ENCODE data around the gene SLC25A19. TPM values are rescaled to one million over a fixed set of nuclear protein-coding genes. Genes with fewer than 3 reads are reported as not detected.

SLC25A19 gene
- 6.9 TPM for total RNA-seq

- DNase-seq (ENCODE audit: low spot score in 2 of 2) (peak; percentile 86 to 98), FAIRE-seq (peak; percentile 47)
Measured at GRCh38 chr17:75289115-75289831, at the start of gene SLC25A19. SLC25A19 (minus strand) TSS chr17:75289433; CDS start chr17:75286764, 2,669 bp downstream.

- no peak for FAIRE-seq
- DNase-seq (ENCODE audit: low spot score in 2 of 2), result no peak
Measured at GRCh38 chr17:75338335-75338734, 49.1 kb upstream of the SLC25A19 start.

- FAIRE-seq (no peak), DNase-seq (ENCODE audit: low spot score in 2 of 2) (no peak)
Measured at GRCh38 chr17:75335315-75335714, 46.1 kb upstream of the SLC25A19 start.

GRCh38 chr17:75334723-75335122, 45.5 kb upstream of the SLC25A19 start:
- FAIRE-seq, result no peak

GRCh38 chr17:75331671-75332070, 42.4 kb upstream of the SLC25A19 start:
- DNase-seq (ENCODE audit: low spot score in 2 of 2) (no peak), FAIRE-seq (no peak)

More at GRCh38 chr17:75334723-75335122, 45.5 kb upstream of the SLC25A19 start:
- DNase-seq (ENCODE audit: low spot score in 2 of 2), result no peak

- DNase-seq (ENCODE audit: low spot score in 2 of 2) (no peak), FAIRE-seq (no peak)
Measured at GRCh38 chr17:75327757-75328156, 38.5 kb upstream of the SLC25A19 start.

- no peak for FAIRE-seq
- no peak for DNase-seq (ENCODE audit: low spot score in 2 of 2)
Measured at GRCh38 chr17:75326226-75326848, 37.1 kb upstream of the SLC25A19 start.

GRCh38 chr17:75325827-75326225, 36.6 kb upstream of the SLC25A19 start:
- FAIRE-seq (no peak), DNase-seq (ENCODE audit: low spot score in 2 of 2) (no peak)

- FAIRE-seq (no peak), DNase-seq (ENCODE audit: low spot score in 2 of 2) (no peak)
Measured at GRCh38 chr17:75325348-75325747, 36.1 kb upstream of the SLC25A19 start.

GRCh38 chr17:75321506-75321905, 32.3 kb upstream of the SLC25A19 start:
- no peak for FAIRE-seq
- DNase-seq (ENCODE audit: low spot score in 2 of 2), result no peak

- DNase-seq (ENCODE audit: low spot score in 2 of 2) (no peak), FAIRE-seq (no peak)
Measured at GRCh38 chr17:75319904-75320691, 30.9 kb upstream of the SLC25A19 start.

GRCh38 chr17:75318615-75319222, 29.5 kb upstream of the SLC25A19 start:
- no peak for FAIRE-seq
- DNase-seq (ENCODE audit: low spot score in 2 of 2), result no peak

GRCh38 chr17:75318211-75318610, 29.0 kb upstream of the SLC25A19 start:
- FAIRE-seq, result no peak
- no peak for DNase-seq (ENCODE audit: low spot score in 2 of 2)

GRCh38 chr17:75317671-75318070, 28.4 kb upstream of the SLC25A19 start:
- DNase-seq (ENCODE audit: low spot score in 2 of 2), result no peak
- no peak for FAIRE-seq

- DNase-seq (ENCODE audit: low spot score in 2 of 2) (no peak), FAIRE-seq (no peak)
Measured at GRCh38 chr17:75316253-75316652, 27.0 kb upstream of the SLC25A19 start.

GRCh38 chr17:75315541-75316243, 26.5 kb upstream of the SLC25A19 start:
- DNase-seq (ENCODE audit: low spot score in 2 of 2) (no peak), FAIRE-seq (no peak)

GRCh38 chr17:75313941-75314551, 24.8 kb upstream of the SLC25A19 start:
- FAIRE-seq (no peak), DNase-seq (ENCODE audit: low spot score in 2 of 2) (no peak)

GRCh38 chr17:75308732-75309629, 19.7 kb upstream of the SLC25A19 start:
- FAIRE-seq, result no peak
- DNase-seq (ENCODE audit: low spot score in 2 of 2), result no peak
